ENCODE measurements around the gene MDH2.
"Not testable (repeated sequence)": the region's sequence is repeated elsewhere in the genome, so short reads cannot be mapped to it uniquely, and the experiment has no call there.

Gene MDH2

GRCh38 chr7:76091506-76091905 is 43.6 kb downstream of the MDH2 start:
- H3K36me3 ChIP-seq: no peaks in the 10 kb centered on the region
- DNase-seq: no peak
- no peaks in the 10 kb centered on the region for H3K9me3 ChIP-seq
- H3K27me3 ChIP-seq: peaks cover 0 to 16% of the 10 kb centered on the region in 2 donors
- H3K27ac ChIP-seq: no peak overlapping the region
- TF ChIP-seq CTCF (IDR thresholded peaks at IDR 0.05): no peak
- H3K4me1 ChIP-seq: no peaks in the 10 kb centered on the region
- H3K4me3 ChIP-seq: no peak overlapping the region
- intact Hi-C loops (cut with DNase I; ENCODE audit: low total_unique reads): no loop called here

GRCh38 chr7:76093531-76093930 is 45.6 kb downstream of the MDH2 start:
- H3K36me3 ChIP-seq; intact Hi-C loops (cut with DNase I; ENCODE audit: low total_unique reads); H3K4me3 ChIP-seq; H3K27ac ChIP-seq; H3K9me3 ChIP-seq; DNase-seq; H3K4me1 ChIP-seq: not testable (repeated sequence)
- H3K27me3 ChIP-seq: peaks cover 0 to 16% of the 10 kb centered on the region in 2 donors

- H3K36me3 ChIP-seq; H3K4me1 ChIP-seq; H3K4me3 ChIP-seq; intact Hi-C loops (cut with DNase I; ENCODE audit: low total_unique reads); DNase-seq; H3K27ac ChIP-seq; H3K9me3 ChIP-seq: not testable (repeated sequence)
- H3K27me3 ChIP-seq: peaks cover 0 to 16% of the 10 kb centered on the region in 2 donors
Measured at GRCh38 chr7:76094326-76094725, 46.4 kb downstream of the MDH2 start.

GRCh38 chr7:76095908-76096307 is 48.0 kb downstream of the MDH2 start:
- no peak overlapping the region for H3K4me3 ChIP-seq
- intact Hi-C loops (cut with DNase I; ENCODE audit: low total_unique reads): no loop called here
- peaks cover 0 to 12% of the 10 kb centered on the region in 2 donors for H3K27me3 ChIP-seq
- DNase-seq: no peak
- H3K27ac ChIP-seq: no peak overlapping the region
- no peaks in the 10 kb centered on the region for H3K36me3 ChIP-seq
- no peaks in the 10 kb centered on the region for H3K4me1 ChIP-seq
- no peaks in the 10 kb centered on the region for H3K9me3 ChIP-seq
- no peak for TF ChIP-seq CTCF (IDR thresholded peaks at IDR 0.05)

GRCh38 chr7:76101693-76102437 is 54.0 kb downstream of the MDH2 start:
- H3K4me3 ChIP-seq; intact Hi-C loops (cut with DNase I; ENCODE audit: low total_unique reads); H3K27ac ChIP-seq; H3K9me3 ChIP-seq; H3K4me1 ChIP-seq; H3K36me3 ChIP-seq; DNase-seq; H3K27me3 ChIP-seq: not testable (repeated sequence)

- H3K4me1 ChIP-seq; H3K4me3 ChIP-seq; H3K9me3 ChIP-seq; H3K36me3 ChIP-seq; DNase-seq; H3K27ac ChIP-seq; H3K27me3 ChIP-seq; intact Hi-C loops (cut with DNase I; ENCODE audit: low total_unique reads): not testable (repeated sequence)
Measured at GRCh38 chr7:76103788-76104187, 55.9 kb downstream of the MDH2 start.

- H3K4me3 ChIP-seq; H3K4me1 ChIP-seq; H3K9me3 ChIP-seq; DNase-seq; H3K27ac ChIP-seq; intact Hi-C loops (cut with DNase I; ENCODE audit: low total_unique reads); H3K36me3 ChIP-seq; H3K27me3 ChIP-seq: not testable (repeated sequence)
Measured at GRCh38 chr7:76106130-76106529, 58.2 kb downstream of the MDH2 start.

GRCh38 chr7:76106893-76107292 is 59.0 kb downstream of the MDH2 start:
- H3K9me3 ChIP-seq: no peaks in the 10 kb centered on the region
- H3K27ac ChIP-seq: no peak overlapping the region
- intact Hi-C loops (cut with DNase I; ENCODE audit: low total_unique reads): no loop called here
- no peak overlapping the region for H3K4me3 ChIP-seq
- no peak for TF ChIP-seq CTCF (IDR thresholded peaks at IDR 0.05)
- H3K4me1 ChIP-seq: no peaks in the 10 kb centered on the region
- DNase-seq: no peak
- H3K36me3 ChIP-seq: no peaks in the 10 kb centered on the region
- H3K27me3 ChIP-seq: no peaks in the 10 kb centered on the region
